MM.1S (cell line): Measurements from ENCODE around the gene NUMA1.

Experiments
- DNase-seq: peaks from one replicate; pipeline ENCODE4 v3.0.0-alpha.2; 2015
- H2AFZ ChIP-seq: fragments of 300-600 bp; sonication (generic); 2 replicates; pipeline ENCODE4 v1.6.0; 2016; ENCODE audit warnings: antibody characterized with exemption, low read length
- H3F3A ChIP-seq: fragments of 300-600 bp; sonication (generic); 2 replicates; pipeline ENCODE4 v1.6.1; 2016; ENCODE audit warnings: mild to moderate bottlenecking, antibody characterized with exemption, low read length, moderate library complexity, mixed read lengths; ENCODE audit not compliant: insufficient read depth
- H3K27ac ChIP-seq: fragments of 300-600 bp; sonication (generic); 2 replicates; pipeline ENCODE4 v1.5.1; 2016; ENCODE audit warnings: mild to moderate bottlenecking, low read length
- H3K27me3 ChIP-seq: fragments of 300-600 bp; sonication (generic); replicated peaks from 2 replicates; pipeline ENCODE4 v1.6.0; 2016; ENCODE audit warnings: low read length; ENCODE audit not compliant: insufficient read depth
- H3K36me3 ChIP-seq: fragments of 300-600 bp; sonication (generic); replicated peaks from 2 replicates; pipeline ENCODE4 v1.6.1; 2016; ENCODE audit warnings: mild to moderate bottlenecking, low read length, mixed read lengths; ENCODE audit not compliant: insufficient read depth
- H3K4me1 ChIP-seq: fragments of 300-600 bp; sonication (generic); 2 replicates; pipeline ENCODE4 v1.6.1; 2016; ENCODE audit warnings: low read length, mixed read lengths
- H3K4me2 ChIP-seq: fragments of 300-600 bp; sonication (generic); 2 replicates; pipeline ENCODE4 v1.6.0; 2016; ENCODE audit warnings: low read depth, low read length
- H3K4me3 ChIP-seq: fragments of 300-600 bp; sonication (generic); 2 replicates; pipeline ENCODE4 v1.5.1; 2016; ENCODE audit warnings: low read length, mixed read lengths
- H3K79me2 ChIP-seq: fragments of 300-600 bp; sonication (generic); 2 replicates; pipeline ENCODE4 v1.6.1; 2016; ENCODE audit warnings: mixed run types, low read length, mixed read lengths
- H3K9ac ChIP-seq: fragments of 300-600 bp; sonication (generic); 2 replicates; pipeline ENCODE4 v1.6.1; 2016; ENCODE audit warnings: low read length, mixed read lengths
- H3K9me2 ChIP-seq: fragments of 300-600 bp; sonication (generic); replicated peaks from 2 replicates; pipeline ENCODE4 v1.6.1; 2016; ENCODE audit warnings: mild to moderate bottlenecking, low read length, mixed read lengths; ENCODE audit not compliant: insufficient read depth
- H3K9me3 ChIP-seq: fragments of 300-600 bp; sonication (generic); replicated peaks from 2 replicates; pipeline ENCODE4 v1.6.1; 2016; ENCODE audit warnings: mild to moderate bottlenecking, low read length, mixed read lengths; ENCODE audit not compliant: insufficient read depth
- H4K20me1 ChIP-seq: fragments of 300-600 bp; sonication (generic); 2 replicates; pipeline ENCODE4 v1.6.1; 2016; ENCODE audit warnings: mild to moderate bottlenecking, low read length, moderate library complexity, mixed read lengths; ENCODE audit not compliant: insufficient read depth
- EZH2 ChIP-seq: fragments of 300-600 bp; sonication (generic); optimal IDR thresholded peaks from 2 replicates; pipeline ENCODE3; 2017; ENCODE audit warnings: low read depth, mild to moderate bottlenecking, antibody characterized with exemption, low read length, mixed read lengths
- EZH2phosphoT487 ChIP-seq: fragments of 300-600 bp; sonication (generic); IDR thresholded peaks from 2 replicates; pipeline ENCODE4 v1.6.1; 2018; ENCODE audit warnings: antibody characterized with exemption, low read length
- TF ChIP-seq, protein P1 (sequence below): fragments of 300-600 bp; sonication (generic); IDR thresholded peaks from 2 replicates; pipeline ENCODE4 v1.5.1; 2016; ENCODE audit warnings: antibody characterized with exemption, low read length, mixed read lengths

Gene NUMA1

GRCh38 chr11:71999362-71999761 lies 81.0 kb downstream of the NUMA1 start:
- Histone ChIP-seq H3K27ac (no peak overlapping the region), H3K4me3 (no peak overlapping the region), H3K9ac (no peak overlapping the region), H3K36me3 (no peaks in the 10 kb centered on the region), H2AFZ (no peak overlapping the region), H3K27me3 (no peaks in the 10 kb centered on the region), H3K79me2 (no peaks in the 10 kb centered on the region), H4K20me1 (no peaks in the 10 kb centered on the region), H3K4me1 (no peaks in the 10 kb centered on the region), H3F3A (no peaks in the 10 kb centered on the region), H3K9me2 (no peaks in the 10 kb centered on the region), H3K9me3 (no peaks in the 10 kb centered on the region), H3K4me2 (no peak overlapping the region)
- TF ChIP-seq EZH2: no peak
- TF ChIP-seq, protein P1, sequence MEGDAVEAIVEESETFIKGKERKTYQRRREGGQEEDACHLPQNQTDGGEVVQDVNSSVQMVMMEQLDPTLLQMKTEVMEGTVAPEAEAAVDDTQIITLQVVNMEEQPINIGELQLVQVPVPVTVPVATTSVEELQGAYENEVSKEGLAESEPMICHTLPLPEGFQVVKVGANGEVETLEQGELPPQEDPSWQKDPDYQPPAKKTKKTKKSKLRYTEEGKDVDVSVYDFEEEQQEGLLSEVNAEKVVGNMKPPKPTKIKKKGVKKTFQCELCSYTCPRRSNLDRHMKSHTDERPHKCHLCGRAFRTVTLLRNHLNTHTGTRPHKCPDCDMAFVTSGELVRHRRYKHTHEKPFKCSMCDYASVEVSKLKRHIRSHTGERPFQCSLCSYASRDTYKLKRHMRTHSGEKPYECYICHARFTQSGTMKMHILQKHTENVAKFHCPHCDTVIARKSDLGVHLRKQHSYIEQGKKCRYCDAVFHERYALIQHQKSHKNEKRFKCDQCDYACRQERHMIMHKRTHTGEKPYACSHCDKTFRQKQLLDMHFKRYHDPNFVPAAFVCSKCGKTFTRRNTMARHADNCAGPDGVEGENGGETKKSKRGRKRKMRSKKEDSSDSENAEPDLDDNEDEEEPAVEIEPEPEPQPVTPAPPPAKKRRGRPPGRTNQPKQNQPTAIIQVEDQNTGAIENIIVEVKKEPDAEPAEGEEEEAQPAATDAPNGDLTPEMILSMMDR: no peak
- TF ChIP-seq EZH2phosphoT487: no peak
- no peak for DNase-seq

DNA sequence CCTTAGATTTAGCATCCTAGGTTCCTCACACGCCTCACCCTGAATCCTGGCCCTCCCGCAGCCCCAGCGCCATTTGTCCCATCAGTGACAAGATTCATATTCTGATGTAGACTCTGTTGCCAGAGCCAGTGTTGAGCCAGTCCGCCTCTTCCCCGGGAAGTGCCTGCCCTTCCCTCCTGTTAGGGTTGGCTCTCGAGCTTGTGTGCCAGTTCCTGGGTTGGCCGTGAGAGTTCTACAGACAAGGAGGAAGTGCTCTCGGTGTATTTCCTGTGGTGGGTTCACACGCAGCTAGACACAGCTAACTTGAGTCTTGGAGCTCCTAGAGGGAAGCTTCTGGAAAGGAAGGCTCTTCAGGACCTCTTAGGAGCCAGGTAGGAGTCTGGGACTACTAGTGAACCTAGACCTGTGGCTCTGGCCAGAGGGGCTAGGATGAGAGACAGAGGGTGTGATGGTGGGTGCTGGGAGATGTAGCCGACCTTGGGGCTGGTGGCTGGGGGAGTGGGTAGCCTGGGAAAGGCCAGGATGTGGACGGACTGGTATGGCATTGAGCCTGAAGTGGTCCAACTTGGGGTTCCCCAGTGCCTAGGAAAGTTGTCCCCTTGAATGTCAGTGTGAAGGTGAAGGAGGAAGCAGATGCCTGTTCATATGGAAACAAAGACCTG lies 81.6 kb downstream of the NUMA1 start, which contains the start of gene IL18BP:
Gene IL18BP, plus strand, starts transcription at position 261 of the 662 bp plus-strand sequence. CDS start 1,076 bp downstream, outside the sequence.
- no peak within 1 kb of the TSS for H3K27ac ChIP-seq
- DNase-seq: no peak
- no peaks in the 10 kb centered on the region for H3K27me3 ChIP-seq
- H3K4me3 ChIP-seq: no peak within 1 kb of the TSS
- H3K9me3 ChIP-seq: no peaks in the 10 kb centered on the region
- no peaks in the 10 kb centered on the region for H3K4me1 ChIP-seq
- H3K79me2 ChIP-seq: no peaks in the 10 kb centered on the region
- no peaks in the 10 kb centered on the region for H3K9me2 ChIP-seq
- TF ChIP-seq EZH2phosphoT487: no peak
- TF ChIP-seq, protein P1: no peak
- TF ChIP-seq EZH2: no peak
- no peak within 1 kb of the TSS for H2AFZ ChIP-seq
- H3K9ac ChIP-seq: no peak within 1 kb of the TSS
- no peaks in the 10 kb centered on the region for H3K36me3 ChIP-seq
- no peak within 1 kb of the TSS for H3K4me2 ChIP-seq
- H4K20me1 ChIP-seq: no peaks in the 10 kb centered on the region
- no peaks in the 10 kb centered on the region for H3F3A ChIP-seq

GRCh38 chr11:71998061-71998460 lies 82.3 kb downstream of the NUMA1 start:
- H3K27ac ChIP-seq: no peak overlapping the region
- H3K9ac ChIP-seq: no peak overlapping the region
- no peaks in the 10 kb centered on the region for H3F3A ChIP-seq
- no peaks in the 10 kb centered on the region for H3K79me2 ChIP-seq
- no peaks in the 10 kb centered on the region for H3K27me3 ChIP-seq
- TF ChIP-seq, protein P1: no peak
- no peak for TF ChIP-seq EZH2phosphoT487
- DNase-seq: no peak
- H2AFZ ChIP-seq: no peak overlapping the region
- H3K9me2 ChIP-seq: no peaks in the 10 kb centered on the region
- H4K20me1 ChIP-seq: no peaks in the 10 kb centered on the region
- H3K9me3 ChIP-seq: no peaks in the 10 kb centered on the region
- H3K36me3 ChIP-seq: no peaks in the 10 kb centered on the region
- H3K4me3 ChIP-seq: no peak overlapping the region
- no peaks in the 10 kb centered on the region for H3K4me1 ChIP-seq
- H3K4me2 ChIP-seq: no peak overlapping the region
